K562 (cell line): Measurements from ENCODE around the gene FGFR1OP2. TPM values are rescaled to one million over a fixed set of nuclear protein-coding genes. Genes with fewer than 3 reads are reported as not detected.

Experiments used
- ATAC-seq: fragments of 200-7000 bp; cut with Tn5 transposase; 3 replicates; pipeline ENCODE4 v1.9.1; 2020; ENCODE audit warnings: moderate library complexity
- BruUV-seq: library from RNA; stranded (reverse); fragments of 400-500 nt; replicated peaks from 2 replicates; lab custom pipeline; 2021; lab: Mats Ljungman, UMichigan
- CTCF ChIA-PET: fragments of 300-600 bp; formaldehyde crosslinking; extraction: SDS; loops from one replicate; lab custom pipeline; 2021; ENCODE audit warnings: low intra/inter-chr PET ratio; lab: Yijun Ruan, JAX
- POLR2A ChIA-PET: fragments of 300-600, 350-650 bp; sonication (Branson Sonifier 250); formaldehyde crosslinking; extraction: SDS; loops from one replicate; lab custom pipeline; 2021; ENCODE audit warnings: antibody characterized with exemption, inconsistent platforms; lab: Yijun Ruan, JAX
- DNase-seq, 4 experiments: peaks; one replicate each; pipeline versions ENCODE4 v3.0.0 to v3.0.0-alpha.2; 2011 to 2018; ENCODE audit warnings: low spot score in 3 of 4, mixed read lengths in 3 of 4; ENCODE audit errors: extremely low read depth in 1 of 4
- FAIRE-seq: peaks from 2 replicates; lab custom pipeline; 2011; peaks lifted over from hg19 to GRCh38; lab: Jason Lieb, UNC
- H2AFZ ChIP-seq: 2 replicates; pipeline ENCODE4 v1.6.0; 2011; ENCODE audit warnings: low read depth, low read length, control low read depth, inconsistent platforms
- H3K27ac ChIP-seq: fragments of 200-600 bp; 3 replicates; pipeline ENCODE4 v1.8.0; 2011; ENCODE audit warnings: low read depth, mild to moderate bottlenecking, control low read depth, inconsistent platforms, low read length, moderate library complexity, mixed read lengths; ENCODE audit errors: extremely low read depth
- H3K27me3 ChIP-seq, 2 experiments: fragments of 300-600 bp in 1 of 2; 2 replicates in 1 of 2; 3 replicates in 1 of 2; pipeline versions ENCODE4 v1.6.0 to v1.8.0; 2011; ENCODE audit warnings: inconsistent platforms in 2 of 2, low read length in 2 of 2, mild to moderate bottlenecking in 1 of 2, mixed read lengths in 1 of 2, moderate library complexity in 1 of 2; ENCODE audit not compliant: control insufficient read depth in 2 of 2, insufficient read depth in 2 of 2
- H3K36me3 ChIP-seq: fragments of 300-600 bp; 3 replicates; pipeline ENCODE4 v1.8.0; 2011; ENCODE audit warnings: mild to moderate bottlenecking, low read length, inconsistent platforms; ENCODE audit not compliant: control insufficient read depth, insufficient read depth
- H3K4me1 ChIP-seq, 2 experiments: fragments of 200-600 bp in 1 of 2; replicated peaks in 1 of 2; 2 replicates in 1 of 2; 3 replicates in 1 of 2; pipeline versions ENCODE4 v1.5.1 to v1.8.0; 2011; ENCODE audit warnings: inconsistent platforms in 2 of 2, low read length in 2 of 2, mild to moderate bottlenecking in 1 of 2, mixed read lengths in 1 of 2, moderate library complexity in 1 of 2; ENCODE audit not compliant: control insufficient read depth in 2 of 2, insufficient read depth in 2 of 2
- H3K4me2 ChIP-seq: 2 replicates; pipeline ENCODE4 v1.6.1; 2011; ENCODE audit warnings: low read length, control low read depth, inconsistent platforms, mixed read lengths; ENCODE audit not compliant: insufficient read depth
- H3K4me3 ChIP-seq: fragments of 200-600 bp; sonication (generic), shearing (Covaris generic); 2 replicates; pipeline ENCODE4 v1.5.1; 2016; ENCODE audit warnings: control low read depth, inconsistent platforms
- H3K79me2 ChIP-seq: fragments of 200-600 bp; 3 replicates; pipeline ENCODE4 v1.8.0; 2011; ENCODE audit warnings: low read length, inconsistent platforms; ENCODE audit not compliant: control insufficient read depth, insufficient read depth
- H3K9ac ChIP-seq, 2 experiments: 2 replicates each; pipeline versions ENCODE4 v1.6.0 to v1.6.1; 2011; ENCODE audit warnings: low read depth in 2 of 2, low read length in 2 of 2, control low read depth in 1 of 2, inconsistent platforms in 1 of 2, mild to moderate bottlenecking in 1 of 2, mixed read lengths in 1 of 2; ENCODE audit not compliant: insufficient read depth in 1 of 2
- H3K9me1 ChIP-seq: one replicate; pipeline ENCODE4 v1.6.0; 2011; ENCODE audit warnings: inconsistent platforms, mild to moderate bottlenecking, low read length, moderate library complexity; ENCODE audit not compliant: control insufficient read depth, insufficient read depth
- H3K9me3 ChIP-seq: replicated peaks from 2 replicates; pipeline ENCODE4 v1.5.1; 2011; ENCODE audit warnings: low read depth, low read length, inconsistent platforms; ENCODE audit not compliant: control insufficient read depth, insufficient read depth
- H4K20me1 ChIP-seq: replicated peaks from 2 replicates; pipeline ENCODE4 v1.6.1; 2011; ENCODE audit warnings: low read length, inconsistent platforms, mixed read lengths; ENCODE audit not compliant: control insufficient read depth, insufficient read depth
- CHD4 ChIP-seq: fragments of 200-600 bp; sonication (generic); IDR thresholded peaks from 3 replicates; pipeline ENCODE4 v1.6.1; 2012; ENCODE audit warnings: low read depth, mild to moderate bottlenecking, mixed read lengths, low read length, inconsistent platforms; ENCODE audit not compliant: insufficient read depth, insufficient replicate concordance, poor library complexity, severe bottlenecking
- FOXJ2 ChIP-seq: fragments of 200-800 bp; sonication (Bioruptor generic); IDR thresholded peaks from 2 replicates; pipeline ENCODE4 v1.6.1; 2016; ENCODE audit warnings: missing genetic modification characterization, missing compliant biosample characterization
- GMEB1 ChIP-seq: fragments of 250-450 bp; sonication (Bioruptor Pico); IDR thresholded peaks from 2 replicates; pipeline ENCODE4 v1.4.0; 2020; ENCODE audit warnings: mild to moderate bottlenecking
- HDAC6 ChIP-seq: IDR thresholded peaks from 2 replicates; pipeline ENCODE4 v1.6.1; 2012; ENCODE audit warnings: low read depth, mild to moderate bottlenecking, control low read depth, inconsistent platforms, low read length, moderate library complexity
- PHB2 ChIP-seq: fragments of 450-650 bp; IDR thresholded peaks from 2 replicates; pipeline ENCODE4 v1.6.1; 2017; ENCODE audit warnings: low read depth
- PPARD ChIP-seq: fragments of 250-450 bp; sonication (Bioruptor Pico); IDR thresholded peaks from 2 replicates; pipeline ENCODE4 v1.8.0; 2022; ENCODE audit warnings: inconsistent platforms, mild to moderate bottlenecking, moderate library complexity
- SETDB1 ChIP-seq: IDR thresholded peaks from one replicate; pipeline ENCODE4 v1.6.1; 2012; ENCODE audit warnings: low read length, control low read depth, inconsistent platforms
- SMARCC2 ChIP-seq: fragments of 450-650 bp; IDR thresholded peaks from 2 replicates; pipeline ENCODE4 v1.6.1; 2017; ENCODE audit warnings: antibody characterized with exemption, moderate library complexity, mild to moderate bottlenecking, low read depth
- ZBTB7A ChIP-seq: IDR thresholded peaks from 2 replicates; pipeline ENCODE4 v1.6.1; 2011; ENCODE audit warnings: low read depth, mild to moderate bottlenecking, low read length, moderate library complexity, borderline replicate concordance; ENCODE audit not compliant: control insufficient read depth
- WGBS: fragments of 100-300 bp; shearing (Covaris generic); methylation state at CpG from one replicate; pipeline ENCODE4 v1.1.6; 2016; ENCODE audit warnings: low coverage, mixed read lengths; ENCODE audit not compliant: insufficient coverage; ENCODE audit errors: missing lambda C conversion rate; 5-methylcytosine and 5-hydroxymethylcytosine counted together
- in situ Hi-C: fragments of 300-500 bp; cut with MboI; formaldehyde crosslinking; loops from 4 replicates; pipeline ENCODE4 v1.15.0; 2018; ENCODE audit warnings: inconsistent platforms, mixed read lengths
- intact Hi-C: fragments of 100-400 bp; cut with micrococcal nuclease; formaldehyde crosslinking; loops from 2 replicates; pipeline ENCODE4 v1.14.2; 2022
- polyA plus RNA-seq, 8 experiments: library from polyadenylated mRNA; depleted of rRNA in 4 of 8; stranded (reverse) in 5 of 8; unstranded in 3 of 8; fragments of >200 nt; fragmentation: Nextera tagmentation in 2 of 8; fragmentation: Illumina TruSeq in 1 of 8; extraction: Ambion mirVana in 2 of 8; extraction: Trizol in 1 of 8; gene quantifications; 2 replicates each; pipeline versions ENCODE4 v1.2.1 to v1.2.3, GENCODE V29; 2011 to 2014; ENCODE audit warnings: inconsistent platforms in 1 of 8, missing spikeins in 1 of 8
- total RNA-seq, 7 experiments: library from RNA; depleted of rRNA in 6 of 7; stranded (reverse); fragments of >200 nt in 6 of 7; fragmentation: Illumina TruSeq in 2 of 7; extraction: Trizol in 2 of 7; gene quantifications; 2 replicates each; pipeline versions ENCODE4 v1.2.1 to v1.2.3, GENCODE V29; 2011 to 2021; ENCODE audit warnings: low replicate concordance in 1 of 7
- TF ChIP-seq, protein P1 (sequence below): fragments of 250-450 bp; sonication (Bioruptor Pico); IDR thresholded peaks from 2 replicates; pipeline ENCODE4 v1.5.0; 2021; ENCODE audit warnings: mild to moderate bottlenecking, borderline replicate concordance

FGFR1OP2 gene
- total and polyA plus RNA-seq, 9 of the 15 experiments (the other 6 are each of a cell fraction or from before 2014, with no cell fraction given), result 31.6 to 49.0 (median 37.1) TPM

DNA sequence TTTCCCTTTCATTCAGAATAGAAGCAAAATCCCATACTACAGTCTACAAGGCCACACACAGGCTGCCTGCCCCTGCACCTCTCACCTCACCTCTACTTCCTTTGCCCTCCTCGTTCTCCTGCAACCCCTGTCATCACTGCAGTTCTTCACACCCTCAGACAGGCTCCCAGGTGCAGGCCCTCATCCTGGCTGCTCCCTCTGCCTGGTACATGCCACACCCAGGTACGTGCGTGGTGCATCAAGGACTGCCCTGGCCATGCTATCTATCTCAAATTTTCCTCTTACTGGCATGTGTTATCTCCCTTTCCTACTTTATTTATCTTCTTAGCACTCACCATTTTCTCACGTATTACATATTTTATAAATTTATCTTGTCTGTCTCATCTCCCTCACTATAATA lies 51.6 kb downstream of the FGFR1OP2 start:
- ChIA-PET POLR2A (no interaction called here), CTCF (no interaction called here)
- Histone ChIP-seq H3K4me1 (no peaks in the 10 kb centered on the region), H3K27ac (no peak overlapping the region), H3K4me3 (no peak overlapping the region), H3K9me3 (no peaks in the 10 kb centered on the region), H3K79me2 (no peaks in the 10 kb centered on the region), H4K20me1 (no peaks in the 10 kb centered on the region), H3K36me3 (peaks cover 22% of the 10 kb centered on the region), H3K9ac (no peak overlapping the region), H3K9me1 (no peaks in the 10 kb centered on the region), H2AFZ (no peak overlapping the region), H3K4me2 (no peak overlapping the region), H3K27me3 (no peaks in the 10 kb centered on the region)
- FAIRE-seq, result no peak
- BruUV-seq, result no TSS peak
- WGBS, result 77% methylated on average over 4 of the region's 4 CpGs
- intact Hi-C loops, result no loop called here
- TF ChIP-seq HDAC6 (no peak), PHB2 (no peak), PPARD (CRISPR knock-in tag) (no peak), SETDB1 (no peak), GMEB1 (CRISPR knock-in tag) (no peak), SMARCC2 (no peak), ZBTB7A (no peak), CHD4 (no peak), FOXJ2 (tag) (no peak)
- TF ChIP-seq, protein P1, sequence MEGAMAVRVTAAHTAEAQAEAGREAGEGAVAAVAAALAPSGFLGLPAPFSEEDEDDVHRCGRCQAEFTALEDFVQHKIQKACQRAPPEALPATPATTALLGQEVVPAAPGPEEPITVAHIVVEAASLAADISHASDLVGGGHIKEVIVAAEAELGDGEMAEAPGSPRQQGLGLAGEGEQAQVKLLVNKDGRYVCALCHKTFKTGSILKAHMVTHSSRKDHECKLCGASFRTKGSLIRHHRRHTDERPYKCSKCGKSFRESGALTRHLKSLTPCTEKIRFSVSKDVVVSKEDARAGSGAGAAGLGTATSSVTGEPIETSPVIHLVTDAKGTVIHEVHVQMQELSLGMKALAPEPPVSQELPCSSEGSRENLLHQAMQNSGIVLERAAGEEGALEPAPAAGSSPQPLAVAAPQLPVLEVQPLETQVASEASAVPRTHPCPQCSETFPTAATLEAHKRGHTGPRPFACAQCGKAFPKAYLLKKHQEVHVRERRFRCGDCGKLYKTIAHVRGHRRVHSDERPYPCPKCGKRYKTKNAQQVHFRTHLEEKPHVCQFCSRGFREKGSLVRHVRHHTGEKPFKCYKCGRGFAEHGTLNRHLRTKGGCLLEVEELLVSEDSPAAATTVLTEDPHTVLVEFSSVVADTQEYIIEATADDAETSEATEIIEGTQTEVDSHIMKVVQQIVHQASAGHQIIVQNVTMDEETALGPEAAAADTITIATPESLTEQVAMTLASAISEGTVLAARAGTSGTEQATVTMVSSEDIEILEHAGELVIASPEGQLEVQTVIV (CRISPR knock-in tag), result no peak
- in situ Hi-C loops, result no loop called here
- no peak for ATAC-seq
- no peak for DNase-seq
